ENCODE measurements around the gene JAKMIP2.
"Not testable (repeated sequence)": the region's sequence is repeated elsewhere in the genome, so short reads cannot be mapped to it uniquely, and the experiment has no call there.

Gene JAKMIP2

DNA sequence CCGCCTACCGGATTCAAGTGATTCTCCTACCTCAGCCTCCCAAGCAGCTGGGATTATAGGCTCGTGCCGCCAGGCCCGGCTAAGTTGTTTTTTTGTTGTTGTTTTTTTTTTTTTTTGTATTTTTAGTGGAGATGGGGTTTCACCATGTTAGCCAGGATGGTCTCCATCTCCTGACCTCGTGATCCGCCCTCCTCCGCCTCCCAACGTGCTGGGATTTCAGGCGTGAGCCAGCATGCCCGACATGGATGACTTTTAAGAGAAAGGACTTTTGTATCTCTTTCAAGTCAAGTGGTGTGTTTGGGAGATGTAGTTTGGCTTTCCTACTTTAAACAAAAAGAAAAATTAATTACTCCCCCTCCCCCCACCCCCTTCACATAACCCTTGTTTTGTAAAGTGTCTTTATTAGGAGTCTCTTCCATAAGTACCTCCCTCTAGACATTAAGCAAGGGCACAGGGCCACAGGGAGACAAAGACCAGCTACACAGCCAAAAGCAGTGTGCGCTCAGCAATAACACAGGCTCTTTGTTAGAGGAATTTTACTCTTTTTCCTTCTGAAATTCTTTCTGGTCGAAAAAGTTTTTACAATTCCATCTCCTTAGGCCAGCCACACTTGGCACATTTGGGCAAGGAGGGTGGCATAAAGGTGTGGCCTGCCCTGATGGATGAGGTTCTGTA is 31.2 kb downstream of the JAKMIP2 start:
- in situ Hi-C loops (cut with MboI; ENCODE audit: low sequenced_read_pairs): no loop called here

DNA sequence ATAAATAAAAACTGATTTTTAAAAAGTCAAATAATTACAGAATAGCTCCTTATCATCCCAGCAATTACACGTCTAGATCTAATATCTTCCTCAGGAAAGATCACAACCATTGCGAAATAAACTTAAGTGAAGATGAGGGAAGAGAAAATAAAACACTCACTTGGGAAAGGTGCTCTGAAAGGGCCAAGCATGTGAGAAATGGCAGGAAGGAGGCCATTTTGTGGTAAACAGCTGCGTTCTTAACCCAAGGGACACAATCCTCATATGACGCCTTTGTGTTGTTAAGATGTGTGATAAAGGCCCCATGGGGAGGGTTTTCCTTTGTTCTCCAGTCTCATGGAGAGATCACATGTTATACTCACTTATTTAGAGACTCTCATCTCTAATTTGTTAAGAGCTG is 32.5 kb downstream of the JAKMIP2 start:
- in situ Hi-C loops (cut with MboI; ENCODE audit: low sequenced_read_pairs): no loop called here

DNA sequence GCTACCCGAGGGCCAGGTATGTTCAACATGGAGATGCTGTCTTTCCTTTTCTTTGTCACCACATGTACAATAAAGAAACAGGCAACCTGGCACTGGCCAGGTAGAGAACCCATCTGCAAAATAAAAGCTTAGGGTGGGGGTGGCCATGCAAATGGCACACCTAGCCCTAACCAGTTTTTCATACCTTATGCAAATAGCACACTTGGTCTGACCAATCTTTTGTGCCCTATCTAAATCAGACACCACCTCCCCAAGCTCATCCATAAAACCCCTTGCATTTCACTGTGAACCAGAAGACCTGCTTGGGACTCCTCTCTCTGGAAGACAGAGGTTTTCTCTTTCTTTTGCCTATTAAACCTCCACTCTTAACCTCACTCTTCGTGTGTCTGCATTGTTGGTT is 33.9 kb downstream of the JAKMIP2 start:
- in situ Hi-C loops (cut with MboI; ENCODE audit: low sequenced_read_pairs): no loop called here

DNA sequence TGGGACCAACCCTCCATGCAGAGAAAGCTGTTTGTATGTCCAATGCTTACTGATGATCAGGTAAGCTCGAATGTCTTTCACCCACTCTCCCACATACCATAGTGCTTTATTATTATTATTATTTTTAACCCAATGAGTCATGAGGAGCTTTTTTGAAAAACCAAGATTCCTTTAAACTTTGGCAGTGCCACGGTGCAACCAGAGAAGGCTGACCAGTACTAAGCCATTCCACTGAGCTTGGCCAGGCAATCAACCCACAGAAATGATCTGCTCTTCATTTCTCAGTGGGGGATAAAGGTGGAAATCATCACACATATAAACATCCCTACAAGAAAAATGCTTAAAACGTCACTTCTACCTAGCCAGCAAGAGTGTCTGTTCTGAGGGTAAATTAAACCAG is 35.5 kb downstream of the JAKMIP2 start:
- in situ Hi-C loops (cut with MboI; ENCODE audit: low sequenced_read_pairs): no loop called here

DNA sequence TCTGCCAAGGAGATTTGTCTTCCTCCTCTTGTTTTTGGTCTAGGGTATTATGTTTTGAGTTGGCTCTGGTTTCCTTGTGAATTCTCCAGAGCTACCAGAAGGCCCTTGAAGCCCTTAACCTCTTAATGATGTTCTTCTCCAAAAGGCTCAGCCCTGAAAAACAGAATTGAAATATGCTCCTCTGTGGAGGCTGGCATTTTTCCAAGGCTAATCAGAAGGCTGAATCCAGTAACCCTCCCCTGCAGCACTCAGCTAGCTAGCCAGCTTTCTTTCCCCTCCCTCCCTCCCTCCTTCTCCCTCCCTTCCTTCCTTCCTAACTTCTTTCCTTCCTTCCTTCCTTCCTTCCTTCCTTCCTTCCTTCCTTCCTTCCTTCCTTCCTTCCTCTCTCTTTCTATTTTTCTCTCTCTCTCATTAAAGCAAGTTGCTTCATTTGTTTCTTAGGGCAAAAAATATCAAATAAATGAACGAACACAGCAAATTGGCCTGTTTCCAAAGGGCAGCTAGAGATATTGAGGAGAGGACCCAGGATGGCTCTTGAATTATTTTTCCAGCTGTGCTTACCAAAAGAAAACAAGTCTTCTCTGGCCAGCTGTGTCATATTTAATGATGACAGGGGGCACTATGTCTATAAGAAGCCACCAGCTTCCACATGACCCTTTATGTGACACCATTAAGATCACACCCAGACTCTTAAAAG is 38.7 kb downstream of the JAKMIP2 start:
- in situ Hi-C loops (cut with MboI; ENCODE audit: low sequenced_read_pairs): no loop called here

DNA sequence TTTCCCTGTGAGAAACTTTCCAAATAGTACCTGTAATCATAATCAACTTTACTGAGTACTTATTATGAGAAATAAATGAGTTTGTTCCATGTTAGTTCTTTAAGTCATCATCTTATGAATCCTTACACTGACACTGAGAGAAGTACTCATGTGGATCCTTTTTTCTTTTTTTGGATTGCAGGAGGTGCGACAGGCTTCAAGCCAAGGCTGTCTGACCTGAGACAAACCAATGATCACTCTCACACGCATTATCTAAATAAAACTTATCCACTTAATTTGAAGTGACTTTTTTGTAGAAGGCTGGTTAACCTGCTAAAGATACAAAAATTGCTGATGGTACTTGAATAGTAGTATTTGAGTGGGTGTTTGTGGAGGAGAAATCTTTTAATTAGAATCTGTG is 39.5 kb downstream of the JAKMIP2 start:
- in situ Hi-C loops (cut with MboI; ENCODE audit: low sequenced_read_pairs): no loop called here

DNA sequence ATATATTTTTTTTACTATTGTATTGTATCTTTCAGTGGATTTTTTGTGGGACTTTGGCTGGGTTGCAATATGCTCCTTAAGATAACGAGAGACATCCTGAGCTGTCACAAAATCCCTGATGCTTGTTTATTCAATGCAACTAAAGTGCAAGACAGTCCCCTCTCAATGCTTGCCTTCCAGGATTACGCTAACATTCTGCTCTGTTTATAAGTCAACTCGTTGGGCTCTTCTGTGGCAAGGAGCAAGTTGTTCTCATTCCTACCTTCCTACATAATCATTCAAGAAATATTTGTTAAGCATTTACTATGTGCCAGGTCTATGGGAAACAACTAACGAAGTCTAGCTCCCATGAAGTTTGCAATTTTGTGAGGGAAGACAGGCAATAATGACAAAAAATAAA is 40.4 kb downstream of the JAKMIP2 start:
- in situ Hi-C loops (cut with MboI; ENCODE audit: low sequenced_read_pairs): no loop called here

DNA sequence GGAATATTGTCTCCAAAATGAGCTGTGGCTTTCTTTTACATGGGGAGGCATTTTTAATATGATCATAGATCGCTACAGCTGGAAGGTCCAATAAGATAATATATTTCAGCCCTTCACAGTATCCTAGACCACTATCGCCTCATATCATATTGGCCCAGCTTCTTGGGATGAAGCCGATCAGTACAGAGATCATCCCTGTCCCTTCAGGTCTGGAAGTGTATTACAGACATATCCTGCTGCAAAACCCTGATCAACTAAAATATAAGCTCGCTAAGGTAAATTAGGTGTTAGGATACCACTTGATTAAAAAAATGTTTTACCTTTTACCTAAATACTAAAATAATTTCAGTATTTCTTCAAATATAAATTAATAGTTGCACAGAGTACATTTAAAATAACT is 41.7 kb downstream of the JAKMIP2 start:
- in situ Hi-C loops (cut with MboI; ENCODE audit: low sequenced_read_pairs): no loop called here

DNA sequence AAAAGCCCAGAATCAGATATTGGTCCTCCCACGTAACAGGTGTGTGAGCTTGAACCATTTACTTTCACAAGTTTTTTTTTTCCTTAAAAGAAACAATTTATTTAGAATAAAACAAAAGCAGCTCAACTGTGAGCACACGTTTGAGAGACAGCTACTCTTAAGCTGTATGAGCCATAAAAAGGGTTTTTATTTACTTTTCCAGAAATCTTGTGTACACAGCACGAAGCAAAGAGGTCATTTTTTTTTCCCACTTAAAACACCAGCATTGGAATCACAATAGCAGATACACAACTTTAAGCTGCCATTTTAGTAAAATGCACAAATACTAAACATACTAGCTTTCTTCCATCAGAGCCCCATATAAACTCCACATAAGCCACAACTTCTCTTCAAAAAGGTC is 44.6 kb downstream of the JAKMIP2 start:
- in situ Hi-C loops (cut with MboI; ENCODE audit: low sequenced_read_pairs): no loop called here

DNA sequence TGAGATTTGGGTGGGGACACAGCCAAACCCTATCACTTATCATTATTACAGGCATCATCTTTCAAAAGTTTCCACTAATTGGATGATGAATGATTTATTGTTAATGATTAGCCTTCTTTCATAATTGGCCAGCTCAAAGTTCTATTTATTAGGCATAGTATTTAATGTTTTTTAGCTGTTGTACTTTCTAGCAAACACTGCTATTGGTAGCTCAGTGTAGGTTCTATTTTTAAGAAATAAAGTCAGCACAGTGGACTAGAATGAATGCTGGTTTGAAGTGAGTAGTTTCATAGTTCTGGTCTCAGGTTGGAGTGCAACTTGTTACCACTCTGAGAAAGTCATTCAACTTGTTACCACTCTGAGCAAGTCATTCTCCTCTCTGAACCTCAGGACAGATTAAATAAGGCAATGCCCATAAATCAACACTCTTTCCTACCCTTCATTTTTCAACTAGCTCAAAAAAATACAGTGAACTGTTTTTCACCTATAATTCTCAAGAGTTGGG is 46.9 kb downstream of the JAKMIP2 start:
- in situ Hi-C loops (cut with MboI; ENCODE audit: low sequenced_read_pairs): no loop called here

DNA sequence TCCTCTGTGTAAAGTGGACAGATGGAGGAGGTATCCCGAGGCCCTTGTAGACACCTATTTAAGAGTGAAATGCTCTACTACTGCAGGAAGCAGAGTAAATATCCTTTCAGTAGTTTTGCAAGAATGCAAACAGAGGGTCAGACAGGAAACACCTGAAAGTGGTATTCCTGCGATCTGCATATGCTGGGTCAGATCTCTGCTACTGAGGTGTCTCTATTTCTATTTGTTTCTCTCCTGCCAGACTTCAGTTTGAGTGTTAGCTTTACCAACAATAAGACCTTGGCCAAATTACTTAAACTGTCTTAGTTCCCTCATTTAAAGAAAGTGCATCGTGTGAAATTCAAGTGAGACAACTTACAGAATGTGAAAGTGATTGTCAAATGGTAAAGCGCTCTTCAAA is 47.6 kb downstream of the JAKMIP2 start:
- in situ Hi-C loops (cut with MboI; ENCODE audit: low sequenced_read_pairs): no loop called here

DNA sequence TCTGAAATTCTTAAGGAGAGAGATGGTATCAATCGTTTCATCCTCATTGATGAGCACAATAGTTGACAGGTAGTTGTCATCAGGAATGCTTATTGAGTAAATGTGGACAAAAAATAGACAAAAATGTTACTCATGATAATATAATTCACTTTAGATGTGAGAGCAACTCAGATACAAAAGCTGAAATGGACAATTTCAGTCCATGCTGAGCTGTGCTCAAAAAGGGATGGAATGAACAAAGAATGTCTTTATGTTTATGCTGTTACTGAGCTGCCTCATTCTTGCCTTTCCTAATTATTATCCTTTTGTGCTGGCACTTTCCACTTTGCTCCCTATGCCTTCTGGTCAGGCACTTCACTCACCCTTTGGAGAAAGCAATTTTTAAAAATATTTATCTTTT is 49.5 kb downstream of the JAKMIP2 start:
- in situ Hi-C loops (cut with MboI; ENCODE audit: low sequenced_read_pairs): no loop called here

DNA sequence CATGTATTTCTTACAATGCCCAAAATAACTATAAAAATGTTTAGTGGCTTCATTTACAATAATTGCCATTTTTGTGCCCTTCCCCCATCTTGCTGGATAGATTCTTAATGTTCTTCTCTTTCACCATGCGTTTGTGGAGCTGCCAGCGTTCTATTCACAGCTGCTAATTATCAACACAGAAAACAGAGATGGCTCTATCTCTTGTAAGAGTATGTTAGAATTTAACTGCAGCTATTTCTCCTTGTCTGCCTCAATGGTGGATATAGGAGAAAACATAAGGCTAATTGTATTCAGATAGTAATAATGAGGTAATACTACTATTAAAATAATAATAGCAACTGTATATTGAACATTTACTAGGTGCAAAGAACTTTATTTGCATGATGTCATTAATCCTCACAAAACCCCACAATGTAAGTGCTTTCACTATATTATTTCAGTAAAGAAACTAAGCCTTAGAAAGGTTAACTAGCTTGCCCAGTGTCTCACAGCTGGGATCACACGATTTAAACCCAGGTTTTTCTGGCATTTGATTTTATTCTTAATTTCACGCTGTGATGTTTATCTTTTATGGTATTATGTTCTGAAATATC is 50.1 kb downstream of the JAKMIP2 start:
- in situ Hi-C loops (cut with MboI; ENCODE audit: low sequenced_read_pairs): no loop called here

DNA sequence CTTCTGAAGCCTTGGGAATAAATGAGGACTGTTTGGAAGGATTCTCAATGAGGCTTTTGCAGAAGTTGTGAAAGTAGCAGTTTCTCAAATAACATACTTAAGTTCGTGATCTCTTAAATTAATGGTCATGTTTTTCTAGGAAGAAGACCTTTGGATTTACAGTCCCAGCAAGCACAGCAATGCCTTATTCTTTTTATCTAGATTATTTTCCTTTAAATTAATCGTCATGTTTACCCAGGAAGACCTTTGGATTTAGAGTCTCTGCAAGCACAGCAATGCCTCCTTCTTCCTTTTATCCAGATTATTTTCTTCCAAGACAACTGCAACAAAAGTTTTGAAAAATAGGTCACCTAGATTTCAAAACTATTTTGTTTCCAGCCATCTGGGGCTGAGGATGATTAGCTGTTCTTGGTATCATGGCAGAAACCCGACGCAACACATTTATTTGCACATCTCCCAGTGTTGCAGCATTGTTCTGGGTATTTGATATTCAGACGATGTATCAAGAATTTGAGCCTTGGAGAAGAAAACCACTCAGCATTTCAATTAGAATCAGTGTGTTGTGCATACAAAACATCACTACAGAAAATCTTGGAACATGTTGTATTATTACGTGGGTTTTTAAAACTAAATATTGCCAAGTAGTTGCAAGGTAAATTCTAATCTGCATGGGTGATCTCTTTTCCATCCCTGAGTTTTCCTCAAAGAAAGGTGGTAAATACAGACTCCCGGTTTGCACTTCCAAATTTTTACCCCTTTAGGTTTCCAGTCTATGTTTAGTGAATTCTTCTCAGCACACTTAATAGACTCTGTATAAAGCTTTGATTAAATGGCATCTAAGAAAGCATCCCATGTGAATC is 50.9 kb downstream of the JAKMIP2 start:
- in situ Hi-C loops (cut with MboI; ENCODE audit: low sequenced_read_pairs): no loop called here

DNA sequence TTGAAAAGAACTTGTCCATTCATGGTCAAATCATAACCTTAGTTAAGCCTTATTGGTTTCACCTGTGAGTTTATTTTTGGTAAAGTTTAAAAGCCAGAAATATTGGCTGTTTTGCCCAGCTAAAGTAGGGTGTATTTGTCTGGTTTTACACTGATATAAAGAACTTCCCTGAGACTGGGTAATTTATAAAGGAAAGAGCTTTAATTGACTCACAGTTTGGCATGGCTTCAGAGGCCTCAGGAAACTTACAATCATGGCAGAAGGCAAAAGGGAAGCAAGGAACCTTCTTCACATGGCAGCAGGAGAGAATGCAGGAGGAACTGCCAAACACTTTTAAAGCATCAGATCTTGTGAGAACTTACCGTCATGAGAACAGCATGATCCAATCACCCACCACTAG is 55.3 kb downstream of the JAKMIP2 start:
- in situ Hi-C loops (cut with MboI; ENCODE audit: low sequenced_read_pairs): no loop called here

DNA sequence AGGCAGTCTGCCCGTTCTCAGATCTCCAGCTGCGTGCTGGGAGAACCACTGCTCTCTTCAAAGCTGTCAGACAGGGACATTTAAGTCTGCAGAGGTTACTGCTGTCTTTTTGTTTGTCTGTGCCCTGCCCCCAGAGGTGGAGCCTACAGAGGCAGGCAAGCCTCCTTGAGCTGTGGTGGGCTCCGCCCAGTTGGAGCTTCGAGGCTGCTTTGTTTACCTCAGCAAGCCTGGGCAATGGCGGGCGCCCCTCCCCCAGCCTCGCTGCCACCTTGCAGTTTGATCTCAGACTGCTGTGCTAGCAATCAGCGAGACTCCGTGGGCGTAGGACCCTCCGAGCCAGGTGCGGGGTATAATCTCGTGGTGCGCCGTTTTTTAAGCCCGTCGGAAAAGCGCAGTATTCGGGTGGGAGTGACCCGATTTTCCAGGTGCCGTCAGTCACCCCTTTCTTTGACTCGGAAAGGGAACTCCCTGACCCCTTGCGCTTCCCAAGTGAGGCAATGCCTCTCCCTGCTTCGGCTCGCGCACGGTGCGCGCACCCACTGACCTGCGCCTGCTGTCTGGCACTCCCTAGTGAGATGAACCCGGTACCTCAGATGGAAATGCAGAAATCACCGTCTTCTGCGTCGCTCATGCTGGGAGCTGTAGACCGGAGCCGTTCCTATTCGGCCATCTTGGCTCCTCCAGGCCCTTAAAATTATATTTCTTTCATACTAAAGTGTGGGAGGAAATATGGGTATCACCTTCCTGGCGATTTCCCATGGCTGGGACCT is 61.2 kb downstream of the JAKMIP2 start:
- in situ Hi-C loops (cut with MboI; ENCODE audit: low sequenced_read_pairs): not testable (repeated sequence)

DNA sequence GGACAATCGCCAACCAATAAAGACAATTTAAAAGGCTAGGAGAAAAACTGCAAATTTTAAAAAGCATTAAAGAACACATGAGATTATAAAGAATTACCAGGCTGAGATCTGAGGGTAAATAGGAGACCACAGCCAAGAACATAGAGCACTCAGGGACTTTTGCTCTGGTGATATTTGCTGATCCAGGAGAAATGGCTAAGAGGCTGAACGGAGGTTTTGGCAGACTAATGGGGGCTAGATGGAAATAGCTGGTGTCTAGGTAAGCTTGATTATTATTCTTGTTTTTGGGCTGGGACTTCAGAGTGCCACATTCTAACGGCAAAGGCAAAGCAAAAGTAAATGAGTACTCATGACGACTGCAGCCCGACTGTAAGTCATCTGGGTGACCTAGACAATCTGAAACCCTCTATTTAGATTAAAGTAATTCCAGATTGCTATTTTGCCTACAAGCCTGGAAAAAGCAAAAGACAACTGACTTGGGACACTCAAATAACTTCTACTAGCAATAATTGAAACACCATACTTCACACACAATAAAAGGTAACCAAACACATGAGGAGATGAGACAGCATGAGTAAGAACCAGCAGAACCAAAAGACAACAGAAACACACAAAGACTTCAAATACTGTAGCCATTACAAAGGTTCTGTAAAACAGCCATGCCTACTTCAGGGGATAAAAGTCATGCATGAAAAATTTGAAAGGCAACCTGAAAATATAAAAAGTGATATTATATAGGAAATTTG is 68.8 kb downstream of the JAKMIP2 start:
- in situ Hi-C loops (cut with MboI; ENCODE audit: low sequenced_read_pairs): no loop called here

DNA sequence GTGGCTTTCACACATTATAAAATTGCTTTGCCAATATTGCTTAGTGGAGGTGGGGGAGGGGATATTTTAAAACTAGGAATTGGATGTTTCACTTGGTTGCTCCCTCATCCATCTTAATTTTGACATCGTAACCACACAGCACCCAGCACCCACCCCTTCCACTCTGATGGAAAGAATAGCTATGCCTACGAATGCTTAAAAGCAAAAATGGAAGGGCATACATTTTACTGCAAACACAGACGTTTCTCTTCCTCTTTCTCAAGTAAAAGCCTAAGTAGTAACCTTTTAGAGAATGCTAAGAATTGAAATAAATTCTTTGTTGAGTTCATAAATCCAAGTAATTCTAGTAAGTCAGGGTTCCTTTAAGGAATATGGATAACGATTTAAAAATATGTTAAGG is 69.9 kb downstream of the JAKMIP2 start:
- in situ Hi-C loops (cut with MboI; ENCODE audit: low sequenced_read_pairs): no loop called here

DNA sequence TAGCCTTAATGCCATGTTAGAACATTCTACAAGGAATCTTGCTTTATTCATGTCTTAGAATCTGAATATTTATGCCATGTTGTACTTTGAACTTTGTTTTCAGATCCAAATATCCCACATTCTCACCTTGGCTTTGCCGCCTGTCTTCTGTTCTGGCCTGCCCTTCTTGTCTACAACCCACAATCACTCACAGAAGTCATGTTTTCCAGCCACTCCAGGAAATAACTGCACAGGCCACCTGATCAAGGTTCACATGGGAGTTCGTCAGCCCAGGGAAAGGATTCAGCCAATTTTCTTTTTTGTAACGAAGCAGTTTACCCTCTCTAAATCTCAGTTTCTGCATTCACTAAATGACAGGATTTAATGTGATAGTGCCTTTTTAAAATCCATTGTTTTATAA is 70.5 kb downstream of the JAKMIP2 start:
- in situ Hi-C loops (cut with MboI; ENCODE audit: low sequenced_read_pairs): no loop called here

DNA sequence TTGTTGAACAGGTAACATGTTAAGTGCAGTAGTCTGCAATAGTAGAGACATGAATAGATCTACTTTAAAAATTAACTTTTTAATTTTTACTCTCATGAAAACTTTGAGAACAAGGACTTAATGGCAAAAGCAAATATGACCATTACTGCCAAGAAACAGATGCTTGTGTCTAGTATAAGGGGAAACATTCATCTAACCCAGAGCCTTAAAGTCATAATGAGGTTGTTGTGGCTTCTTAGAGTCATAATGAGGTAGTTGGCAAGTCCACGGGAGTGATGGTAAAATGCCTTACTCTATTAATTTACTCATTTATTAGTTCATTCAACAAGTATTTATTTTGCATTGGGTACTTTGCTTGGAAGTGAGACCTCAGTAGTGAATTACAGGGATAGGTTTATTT is 71.5 kb downstream of the JAKMIP2 start:
- in situ Hi-C loops (cut with MboI; ENCODE audit: low sequenced_read_pairs): no loop called here
